KMS-11 (cell line): ENCODE results near the gene VSTM4.

Experiments
- H2AFZ ChIP-seq: fragments of 200-600 bp; sonication (generic); 2 replicates; pipeline ENCODE4 v1.6.1; 2016; ENCODE audit warnings: antibody characterized with exemption, mixed run types, low read depth
- H3K27ac ChIP-seq: fragments of 200-600 bp; sonication (generic); 2 replicates; pipeline ENCODE4 v1.6.1; 2016; ENCODE audit warnings: mild to moderate bottlenecking, mixed run types
- H3K27me3 ChIP-seq: fragments of 200-600 bp; sonication (generic); 2 replicates; pipeline ENCODE4 v1.6.1; 2017; ENCODE audit warnings: mild to moderate bottlenecking, low read depth, mixed run types, moderate library complexity; ENCODE audit not compliant: insufficient read depth
- H3K36me3 ChIP-seq: fragments of 200-600 bp; sonication (generic); 2 replicates; pipeline ENCODE4 v1.6.1; 2017; ENCODE audit warnings: mild to moderate bottlenecking, mixed run types; ENCODE audit not compliant: insufficient read depth
- H3K4me1 ChIP-seq: fragments of 200-600 bp; sonication (generic); 2 replicates; pipeline ENCODE4 v1.6.1; 2016; ENCODE audit warnings: mild to moderate bottlenecking, low read depth, mixed run types; ENCODE audit not compliant: poor library complexity, severe bottlenecking
- H3K4me2 ChIP-seq: fragments of 200-600 bp; sonication (generic); 2 replicates; pipeline ENCODE4 v1.7.0; 2016; ENCODE audit warnings: mild to moderate bottlenecking, mixed run types
- H3K4me3 ChIP-seq: fragments of 200-600 bp; sonication (generic); IDR thresholded peaks from 2 replicates; pipeline ENCODE4 v1.6.1; 2017; ENCODE audit warnings: low read depth, low read length, mixed read lengths; ENCODE audit not compliant: insufficient read depth
- H3K79me2 ChIP-seq: fragments of 200-600 bp; sonication (generic); 2 replicates; pipeline ENCODE4 v1.6.1; 2016; ENCODE audit warnings: low read depth, mixed run types; ENCODE audit not compliant: insufficient read depth
- H3K9ac ChIP-seq: fragments of 200-600 bp; sonication (generic); 2 replicates; pipeline ENCODE4 v1.6.1; 2016; ENCODE audit warnings: mild to moderate bottlenecking, mixed run types
- H4K20me1 ChIP-seq: fragments of 200-600 bp; sonication (generic); 2 replicates; pipeline ENCODE4 v1.6.1; 2016; ENCODE audit warnings: mild to moderate bottlenecking, mixed run types; ENCODE audit not compliant: insufficient read depth
- TF ChIP-seq, protein P1 (sequence below): fragments of 200-600 bp; sonication (generic); conservative IDR thresholded peaks from 2 replicates; pipeline ENCODE4 v1.6.1; 2017; ENCODE audit warnings: low read depth, mild to moderate bottlenecking, antibody characterized with exemption, low read length, moderate library complexity, mixed read lengths

The VSTM4 gene

GRCh38 chr10:49091450-49092210 lies 23.7 kb downstream of the VSTM4 start:
- H3K27ac ChIP-seq, result no peak overlapping the region
- no peaks in the 10 kb centered on the region for H3K4me1 ChIP-seq
- H3K27me3 ChIP-seq, result no peaks in the 10 kb centered on the region
- no peak overlapping the region for H3K4me3 ChIP-seq
- TF ChIP-seq, protein P1, sequence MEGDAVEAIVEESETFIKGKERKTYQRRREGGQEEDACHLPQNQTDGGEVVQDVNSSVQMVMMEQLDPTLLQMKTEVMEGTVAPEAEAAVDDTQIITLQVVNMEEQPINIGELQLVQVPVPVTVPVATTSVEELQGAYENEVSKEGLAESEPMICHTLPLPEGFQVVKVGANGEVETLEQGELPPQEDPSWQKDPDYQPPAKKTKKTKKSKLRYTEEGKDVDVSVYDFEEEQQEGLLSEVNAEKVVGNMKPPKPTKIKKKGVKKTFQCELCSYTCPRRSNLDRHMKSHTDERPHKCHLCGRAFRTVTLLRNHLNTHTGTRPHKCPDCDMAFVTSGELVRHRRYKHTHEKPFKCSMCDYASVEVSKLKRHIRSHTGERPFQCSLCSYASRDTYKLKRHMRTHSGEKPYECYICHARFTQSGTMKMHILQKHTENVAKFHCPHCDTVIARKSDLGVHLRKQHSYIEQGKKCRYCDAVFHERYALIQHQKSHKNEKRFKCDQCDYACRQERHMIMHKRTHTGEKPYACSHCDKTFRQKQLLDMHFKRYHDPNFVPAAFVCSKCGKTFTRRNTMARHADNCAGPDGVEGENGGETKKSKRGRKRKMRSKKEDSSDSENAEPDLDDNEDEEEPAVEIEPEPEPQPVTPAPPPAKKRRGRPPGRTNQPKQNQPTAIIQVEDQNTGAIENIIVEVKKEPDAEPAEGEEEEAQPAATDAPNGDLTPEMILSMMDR, result no peak
- no peak overlapping the region for H3K9ac ChIP-seq
- H4K20me1 ChIP-seq, result no peaks in the 10 kb centered on the region
- no peaks in the 10 kb centered on the region for H3K79me2 ChIP-seq
- no peak overlapping the region for H2AFZ ChIP-seq
- H3K4me2 ChIP-seq, result no peak overlapping the region
- no peaks in the 10 kb centered on the region for H3K36me3 ChIP-seq

DNA sequence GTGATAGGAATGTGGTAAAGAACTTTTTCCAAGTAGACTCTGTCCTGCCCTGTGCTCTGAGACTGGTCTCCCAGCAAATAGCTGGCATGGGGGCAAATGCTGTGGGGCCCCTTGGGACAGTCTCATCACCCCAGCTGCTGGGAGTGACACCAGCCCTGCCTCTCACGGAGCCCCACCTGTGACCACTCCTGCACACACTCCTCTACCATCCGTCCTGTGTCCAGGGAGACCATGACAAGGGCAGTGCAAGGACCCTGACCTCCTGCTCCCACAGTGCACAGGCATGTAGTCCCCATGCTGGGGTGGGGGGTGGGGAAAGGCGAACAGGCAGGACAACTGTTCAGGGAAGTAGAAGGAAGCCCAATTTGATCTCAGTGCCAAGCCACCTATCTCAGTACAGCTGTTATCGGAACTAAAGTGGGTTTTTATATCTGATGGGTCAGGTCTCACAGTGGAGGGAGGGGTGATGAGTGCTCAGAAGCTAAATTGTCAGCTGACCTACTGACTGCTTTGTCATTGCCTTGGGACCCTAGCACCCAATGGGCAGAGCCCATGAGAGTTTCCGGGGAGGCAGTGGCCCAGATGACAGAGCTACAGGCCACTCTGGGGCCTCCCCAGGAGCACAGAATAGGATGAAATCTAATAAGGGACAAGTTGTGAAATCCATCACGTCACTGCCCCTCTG lies 24.5 kb downstream of the VSTM4 start:
- H3K9ac ChIP-seq, result no peak overlapping the region
- H3K4me2 ChIP-seq, result no peak overlapping the region
- no peaks in the 10 kb centered on the region for H3K36me3 ChIP-seq
- H3K27me3 ChIP-seq, result no peaks in the 10 kb centered on the region
- H3K27ac ChIP-seq, result no peak overlapping the region
- no peak overlapping the region for H2AFZ ChIP-seq
- TF ChIP-seq, protein P1, result no peak
- no peaks in the 10 kb centered on the region for H4K20me1 ChIP-seq
- H3K4me1 ChIP-seq, result no peaks in the 10 kb centered on the region
- H3K79me2 ChIP-seq, result no peaks in the 10 kb centered on the region
- no peak overlapping the region for H3K4me3 ChIP-seq

- Histone ChIP-seq H3K36me3 (no peaks in the 10 kb centered on the region), H3K4me3 (no peak overlapping the region), H3K27me3 (no peaks in the 10 kb centered on the region), H2AFZ (no peak overlapping the region), H3K4me2 (no peak overlapping the region), H4K20me1 (no peaks in the 10 kb centered on the region), H3K27ac (no peak overlapping the region), H3K9ac (no peak overlapping the region), H3K4me1 (no peaks in the 10 kb centered on the region), H3K79me2 (no peaks in the 10 kb centered on the region)
- TF ChIP-seq, protein P1, result no peak
Observed at GRCh38 chr10:49090189-49090575, 25.1 kb downstream of the VSTM4 start.

- Histone ChIP-seq H3K4me1 (no peaks in the 10 kb centered on the region), H2AFZ (no peak overlapping the region), H3K36me3 (no peaks in the 10 kb centered on the region), H3K27ac (no peak overlapping the region), H4K20me1 (no peaks in the 10 kb centered on the region), H3K27me3 (no peaks in the 10 kb centered on the region), H3K79me2 (no peaks in the 10 kb centered on the region), H3K4me2 (no peak overlapping the region), H3K9ac (no peak overlapping the region), H3K4me3 (no peak overlapping the region)
- TF ChIP-seq, protein P1, result no peak
Observed at GRCh38 chr10:49089557-49090188, 25.6 kb downstream of the VSTM4 start.
